ENCODE measurements around the gene AP2A2. TPM values are rescaled to one million over a fixed set of nuclear protein-coding genes. Genes with fewer than 3 reads are reported as not detected.

AP2A2 gene
- total RNA-seq, 1 donor from 2014 or later: 69.7 TPM

DNA sequence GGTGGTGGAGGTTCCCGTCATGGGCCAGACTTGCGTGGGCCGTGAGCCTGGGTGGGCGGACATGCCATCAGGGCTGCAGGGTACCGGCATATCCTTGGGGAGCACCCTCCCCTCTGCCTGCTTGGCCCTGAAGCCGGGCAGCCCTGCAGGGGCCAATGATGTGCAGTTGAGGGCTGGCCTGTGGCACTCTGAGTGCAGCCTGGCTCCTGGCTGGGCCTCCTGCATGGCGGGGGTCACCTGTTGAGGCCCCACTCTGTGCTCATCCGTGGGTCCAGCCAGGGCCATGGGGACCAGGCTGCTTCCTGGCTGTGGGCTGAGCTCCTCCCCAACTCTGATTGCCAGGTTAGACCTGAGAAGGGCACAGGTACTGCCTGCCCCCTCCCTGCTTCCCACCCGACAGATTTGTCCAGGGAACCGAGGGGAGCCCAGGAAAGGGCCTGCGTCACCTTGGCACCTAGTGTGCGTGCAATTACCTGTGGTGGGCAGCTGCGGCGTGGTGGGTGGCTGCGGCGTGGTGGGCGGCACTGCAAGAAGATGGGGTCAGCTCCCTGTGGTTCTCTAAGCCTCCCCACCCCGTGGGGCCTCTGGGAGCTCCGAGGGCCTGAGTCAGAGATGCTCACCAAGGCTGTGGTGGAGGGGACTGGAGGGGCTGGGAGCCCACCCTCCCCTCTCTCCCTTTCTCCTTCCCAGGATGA lies 94.7 kb downstream of the AP2A2 start:
- TF ChIP-seq, protein P1, sequence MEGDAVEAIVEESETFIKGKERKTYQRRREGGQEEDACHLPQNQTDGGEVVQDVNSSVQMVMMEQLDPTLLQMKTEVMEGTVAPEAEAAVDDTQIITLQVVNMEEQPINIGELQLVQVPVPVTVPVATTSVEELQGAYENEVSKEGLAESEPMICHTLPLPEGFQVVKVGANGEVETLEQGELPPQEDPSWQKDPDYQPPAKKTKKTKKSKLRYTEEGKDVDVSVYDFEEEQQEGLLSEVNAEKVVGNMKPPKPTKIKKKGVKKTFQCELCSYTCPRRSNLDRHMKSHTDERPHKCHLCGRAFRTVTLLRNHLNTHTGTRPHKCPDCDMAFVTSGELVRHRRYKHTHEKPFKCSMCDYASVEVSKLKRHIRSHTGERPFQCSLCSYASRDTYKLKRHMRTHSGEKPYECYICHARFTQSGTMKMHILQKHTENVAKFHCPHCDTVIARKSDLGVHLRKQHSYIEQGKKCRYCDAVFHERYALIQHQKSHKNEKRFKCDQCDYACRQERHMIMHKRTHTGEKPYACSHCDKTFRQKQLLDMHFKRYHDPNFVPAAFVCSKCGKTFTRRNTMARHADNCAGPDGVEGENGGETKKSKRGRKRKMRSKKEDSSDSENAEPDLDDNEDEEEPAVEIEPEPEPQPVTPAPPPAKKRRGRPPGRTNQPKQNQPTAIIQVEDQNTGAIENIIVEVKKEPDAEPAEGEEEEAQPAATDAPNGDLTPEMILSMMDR (IDR thresholded peaks at IDR 0.05): no peak
- DNase-seq (ENCODE audit: low spot score): no peak
- no peak overlapping the region for H3K4me3 Mint-ChIP-seq (ENCODE audit: unreplicated experiment)
- no peaks in the 10 kb centered on the region for H3K4me1 Mint-ChIP-seq (ENCODE audit: low read depth)
- no peak overlapping the region for H3K27ac Mint-ChIP-seq (ENCODE audit: unreplicated experiment)
- peaks cover 2% of the 10 kb centered on the region for H3K9me3 Mint-ChIP-seq (ENCODE audit: low read depth)
- peaks cover 13% of the 10 kb centered on the region for H3K36me3 Mint-ChIP-seq (ENCODE audit: low read depth)
- H3K27me3 Mint-ChIP-seq (ENCODE audit: low read depth): no peaks in the 10 kb centered on the region

DNA sequence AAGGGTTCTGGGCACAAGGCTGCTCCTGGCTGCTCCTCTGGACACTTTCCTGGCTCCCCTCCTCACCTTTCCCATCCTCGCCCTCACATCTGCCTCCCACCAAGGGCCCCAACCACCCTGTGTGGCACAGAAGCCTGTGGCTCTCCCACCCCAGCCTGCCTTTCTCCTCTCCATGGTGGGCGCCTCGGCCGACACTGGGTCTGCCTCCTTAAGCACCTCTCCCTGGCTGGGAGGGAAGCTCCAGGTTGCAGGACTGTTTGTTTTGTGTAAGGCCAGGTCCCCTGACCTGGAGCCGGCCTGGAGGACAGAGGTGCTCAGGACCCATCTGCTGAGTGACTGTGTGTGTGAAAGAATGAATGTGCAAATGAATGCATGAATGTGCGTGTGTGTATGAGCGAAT lies 96.7 kb downstream of the AP2A2 start:
- Mint-ChIP-seq H3K4me3 (ENCODE audit: unreplicated experiment) (no peak overlapping the region), H3K9me3 (ENCODE audit: low read depth) (peaks cover 2% of the 10 kb centered on the region), H3K27ac (ENCODE audit: unreplicated experiment) (no peak overlapping the region), H3K27me3 (ENCODE audit: low read depth) (no peaks in the 10 kb centered on the region), H3K36me3 (ENCODE audit: low read depth) (peaks cover 4% of the 10 kb centered on the region), H3K4me1 (ENCODE audit: low read depth) (no peaks in the 10 kb centered on the region)
- no peak for DNase-seq (ENCODE audit: low spot score)
- TF ChIP-seq, protein P1 (IDR thresholded peaks at IDR 0.05): no peak

DNA sequence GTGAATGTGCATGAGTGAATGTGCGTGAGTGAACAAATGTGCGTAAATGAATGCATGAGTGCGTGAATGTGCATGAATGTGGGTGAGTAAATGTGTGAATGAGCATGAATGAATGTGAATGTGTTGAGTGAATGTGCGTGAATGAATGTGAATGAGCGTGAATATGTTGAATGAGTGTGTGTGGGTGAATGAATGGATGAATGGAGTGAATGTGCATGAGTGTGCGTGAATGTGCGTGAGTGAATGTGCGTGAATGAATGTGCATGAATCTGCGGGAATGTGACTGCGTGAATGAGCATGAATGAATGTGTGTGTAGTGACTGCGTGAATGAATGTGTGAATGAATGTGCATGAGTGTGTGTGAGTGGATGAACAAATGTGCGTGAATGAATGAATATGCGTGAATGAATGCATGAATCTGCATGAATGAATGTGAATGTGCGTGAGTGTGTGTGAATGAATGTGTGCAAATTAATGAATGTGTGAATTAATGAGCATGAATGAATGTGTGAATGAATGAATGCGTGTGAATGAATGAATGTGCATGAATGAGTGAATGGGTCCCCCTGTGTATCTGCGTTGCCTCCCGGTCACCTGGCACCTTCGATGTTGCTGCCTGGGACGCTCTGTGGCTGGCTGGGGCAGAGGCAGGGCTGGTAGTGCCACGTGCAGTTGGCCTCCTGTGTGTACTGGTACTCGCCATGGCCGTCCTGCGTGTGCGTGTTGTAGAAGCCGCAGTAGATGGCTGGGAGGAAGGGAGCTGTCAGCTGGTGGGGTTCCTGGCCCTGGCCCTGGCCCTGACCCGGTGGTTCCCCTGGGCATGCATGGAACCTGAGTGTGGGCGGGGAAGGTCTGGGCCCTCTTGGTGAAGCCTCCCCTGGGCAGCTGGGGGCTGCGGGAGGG lies 97.5 kb downstream of the AP2A2 start:
- Mint-ChIP-seq H3K4me1 (ENCODE audit: low read depth) (no peaks in the 10 kb centered on the region), H3K9me3 (ENCODE audit: low read depth) (no peaks in the 10 kb centered on the region), H3K27me3 (ENCODE audit: low read depth) (no peaks in the 10 kb centered on the region), H3K36me3 (ENCODE audit: low read depth) (no peaks in the 10 kb centered on the region), H3K4me3 (ENCODE audit: unreplicated experiment) (no peak overlapping the region), H3K27ac (ENCODE audit: unreplicated experiment) (no peak overlapping the region)
- TF ChIP-seq, protein P1 (IDR thresholded peaks at IDR 0.05): no peak
- DNase-seq (ENCODE audit: low spot score): no peak

DNA sequence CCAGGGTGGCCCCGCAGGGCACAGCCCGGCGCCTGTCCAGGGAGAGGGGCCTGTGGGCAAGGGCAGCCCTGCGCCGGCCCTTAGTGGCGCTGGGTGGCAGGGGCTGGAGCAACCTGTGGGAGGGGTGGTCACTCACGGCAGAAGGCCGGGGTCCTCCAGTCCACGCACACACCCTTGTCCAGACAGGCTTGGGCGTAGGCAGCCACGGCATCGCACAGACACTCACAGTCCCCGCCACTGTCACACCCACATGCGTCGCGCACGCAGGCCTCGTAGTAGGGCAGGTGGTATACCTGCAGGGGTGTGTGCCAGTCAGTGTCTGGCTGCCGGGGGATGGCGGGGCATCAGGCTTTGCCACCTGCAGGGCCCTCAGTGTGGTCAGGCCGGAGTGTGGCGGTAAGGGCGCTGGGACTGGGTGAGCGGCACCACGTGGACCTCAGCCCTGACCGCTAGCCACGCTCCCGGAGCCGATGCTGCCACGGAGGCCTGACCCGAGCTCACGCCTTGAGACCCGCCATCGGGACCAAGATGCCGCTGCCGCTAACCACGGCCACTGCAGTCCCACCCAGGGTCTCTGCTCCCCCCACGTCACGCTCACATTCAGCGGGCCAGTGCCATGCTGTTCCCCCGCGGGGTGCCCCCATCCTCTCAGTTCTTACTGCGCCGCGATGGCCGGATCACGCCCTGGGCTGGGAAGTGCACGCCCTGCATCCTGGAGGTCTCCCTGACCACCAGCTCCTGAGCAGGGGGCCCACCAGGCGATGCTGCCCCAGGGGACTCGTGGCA lies 98.3 kb downstream of the AP2A2 start:
- no peaks in the 10 kb centered on the region for H3K27me3 Mint-ChIP-seq (ENCODE audit: low read depth)
- H3K4me1 Mint-ChIP-seq (ENCODE audit: low read depth): no peaks in the 10 kb centered on the region
- no peak overlapping the region for H3K4me3 Mint-ChIP-seq (ENCODE audit: unreplicated experiment)
- H3K27ac Mint-ChIP-seq (ENCODE audit: unreplicated experiment): no peak overlapping the region
- TF ChIP-seq, protein P1 (IDR thresholded peaks at IDR 0.05): no peak
- H3K9me3 Mint-ChIP-seq (ENCODE audit: low read depth): no peaks in the 10 kb centered on the region
- DNase-seq (ENCODE audit: low spot score): no peak
- H3K36me3 Mint-ChIP-seq (ENCODE audit: low read depth): no peaks in the 10 kb centered on the region

All from chondrocyte (in vitro differentiated cells).